HG03457 (cell line): ENCODE results near the gene ROBO2.

ENCODE experiments used
- ATAC-seq: cut with Tn5 transposase; IDR thresholded peaks from one replicate; pipeline ENCODE4 v1.9.1; 2021; ENCODE audit warnings: moderate number of reproducible peaks; ENCODE audit not compliant: unreplicated experiment

The ROBO2 gene

DNA sequence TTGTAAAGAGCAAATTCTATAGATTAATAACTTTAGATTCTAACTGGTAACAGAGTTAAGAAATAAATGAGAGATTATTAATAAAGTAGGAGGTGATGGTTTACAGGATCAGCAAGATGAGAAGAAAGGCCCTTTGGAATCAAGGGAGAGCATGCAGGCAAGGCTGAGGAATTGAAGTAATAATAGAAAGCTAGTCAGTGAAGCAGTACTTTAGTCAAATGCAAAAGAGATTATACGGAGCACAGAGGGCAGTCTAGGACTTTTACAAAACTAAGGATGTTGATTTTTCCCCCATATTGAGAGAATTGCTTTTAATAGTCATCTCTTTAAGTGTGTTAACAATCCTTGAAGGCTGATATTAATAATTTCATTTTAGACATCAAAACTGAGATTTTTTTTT is 146.4 kb downstream of the ROBO2 start:
- ATAC-seq, result no peak

- no peak for ATAC-seq
These were observed 146.8 kb downstream of the ROBO2 start for GRCh38 chr3:77186728-77187127.

GRCh38 chr3:77188210-77188609 is 148.3 kb downstream of the ROBO2 start:
- no peak for ATAC-seq

DNA sequence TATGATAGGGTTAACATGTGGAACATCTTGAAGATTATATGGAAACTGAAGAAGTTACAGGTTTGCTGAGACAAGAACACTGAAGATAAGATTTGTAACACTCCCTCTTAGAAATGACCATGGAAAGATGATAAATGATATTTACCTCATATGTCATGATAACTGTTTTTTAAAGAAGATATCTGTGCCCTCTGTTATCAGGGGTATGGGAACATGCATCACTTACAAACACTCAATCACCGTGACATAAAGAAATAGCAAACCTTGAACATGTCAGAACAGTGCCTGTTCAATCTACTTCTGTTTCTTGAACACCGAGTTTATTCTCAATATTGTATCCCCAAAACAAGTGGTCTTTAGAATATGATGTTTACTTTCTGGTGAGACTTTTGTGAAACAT is 149.4 kb downstream of the ROBO2 start:
- no peak for ATAC-seq

GRCh38 chr3:77189684-77190083 is 149.8 kb downstream of the ROBO2 start:
- ATAC-seq, result no peak

DNA sequence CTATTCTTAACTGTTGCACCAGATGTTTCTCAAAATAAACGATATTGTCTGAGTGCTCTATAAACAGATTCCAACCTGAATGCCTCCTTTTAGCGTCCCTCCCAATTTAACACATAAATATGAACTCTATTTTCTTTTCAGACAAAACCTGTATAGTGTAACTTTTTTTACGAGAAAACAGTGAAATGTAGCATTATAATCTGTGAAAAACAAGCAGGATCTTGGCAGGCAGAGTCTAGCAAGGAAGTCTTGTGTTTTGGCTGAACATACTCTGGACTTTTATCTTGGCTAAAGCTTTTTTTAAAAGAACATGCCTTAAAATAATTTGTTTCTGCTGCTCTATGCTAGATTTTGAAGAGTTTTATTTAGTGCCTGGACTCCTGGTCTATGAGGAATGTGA is 150.5 kb downstream of the ROBO2 start:
- ATAC-seq, result no peak

- ATAC-seq, result no peak
These were observed 151.1 kb downstream of the ROBO2 start for GRCh38 chr3:77191014-77191413.

- no peak for ATAC-seq
These were observed 151.7 kb downstream of the ROBO2 start for GRCh38 chr3:77191640-77192039.

- ATAC-seq, result no peak
These were observed 156.1 kb downstream of the ROBO2 start for GRCh38 chr3:77195766-77196545.

GRCh38 chr3:77197408-77197807 is 157.5 kb downstream of the ROBO2 start:
- ATAC-seq, result no peak

- no peak for ATAC-seq
These were observed 164.0 kb downstream of the ROBO2 start for GRCh38 chr3:77203851-77204250.

GRCh38 chr3:77204788-77205187 is 164.9 kb downstream of the ROBO2 start:
- ATAC-seq, result no peak

GRCh38 chr3:77207753-77208152 is 167.9 kb downstream of the ROBO2 start:
- no peak for ATAC-seq

DNA sequence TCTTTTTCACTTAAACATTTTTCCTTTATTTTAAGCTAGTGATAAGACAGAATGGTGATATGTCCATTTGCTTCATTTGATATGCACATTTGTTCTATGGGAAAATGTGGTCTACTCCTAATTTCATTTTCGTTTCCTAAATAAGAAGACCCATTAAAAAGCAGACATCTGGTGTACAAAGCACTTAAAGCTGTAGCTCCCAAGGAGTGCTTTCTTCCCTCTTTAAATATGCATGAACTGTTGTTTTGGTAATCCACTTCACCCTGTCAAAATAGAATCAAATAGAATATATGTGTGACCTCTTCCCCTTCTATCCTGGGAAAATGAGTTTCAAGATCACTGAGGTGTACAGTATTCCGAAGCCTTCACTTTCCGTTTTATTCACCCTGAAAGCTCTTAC is 182.8 kb downstream of the ROBO2 start:
- ATAC-seq, result no peak

DNA sequence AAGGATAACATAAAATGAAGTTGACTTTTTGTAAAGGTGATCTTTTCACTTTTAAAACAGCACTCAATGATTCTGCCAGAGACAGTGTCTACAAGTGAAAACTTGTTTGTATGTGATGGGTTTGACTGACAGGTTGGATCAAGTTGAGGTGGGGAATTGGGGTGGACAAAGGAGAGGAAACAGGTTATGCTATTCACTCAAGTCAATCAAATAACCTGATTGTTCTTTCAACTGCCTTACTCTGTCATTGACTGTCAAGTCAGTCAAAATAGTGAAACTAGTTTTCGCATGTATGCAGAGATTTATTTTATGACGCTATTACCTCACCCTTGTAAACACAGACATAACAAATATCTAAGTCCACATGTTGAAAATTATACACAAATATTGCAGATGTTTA is 187.7 kb downstream of the ROBO2 start:
- no peak for ATAC-seq

GRCh38 chr3:77232557-77232956 is 192.7 kb downstream of the ROBO2 start:
- ATAC-seq, result no peak

DNA sequence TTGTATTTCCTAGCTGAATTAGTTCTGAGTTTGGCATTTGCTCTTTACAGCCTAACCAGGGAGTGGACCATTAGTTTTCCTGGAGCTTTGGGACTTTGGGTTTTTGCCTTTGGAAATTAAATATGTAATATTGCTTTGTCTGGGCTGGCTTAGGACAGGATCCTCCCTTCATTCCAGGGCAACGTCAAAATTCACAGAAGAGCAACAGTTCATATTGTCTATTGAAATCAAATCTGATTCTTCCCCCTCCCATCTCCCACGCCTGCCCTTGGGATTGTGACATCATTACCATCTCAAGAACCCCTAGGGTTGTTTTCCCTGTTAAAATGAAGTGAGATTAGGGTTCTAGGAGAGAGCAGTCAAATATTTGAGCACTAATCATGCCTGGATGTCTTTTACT is 194.1 kb downstream of the ROBO2 start:
- ATAC-seq, result no peak

GRCh38 chr3:77236118-77236517 is 196.2 kb downstream of the ROBO2 start:
- ATAC-seq, result no peak

DNA sequence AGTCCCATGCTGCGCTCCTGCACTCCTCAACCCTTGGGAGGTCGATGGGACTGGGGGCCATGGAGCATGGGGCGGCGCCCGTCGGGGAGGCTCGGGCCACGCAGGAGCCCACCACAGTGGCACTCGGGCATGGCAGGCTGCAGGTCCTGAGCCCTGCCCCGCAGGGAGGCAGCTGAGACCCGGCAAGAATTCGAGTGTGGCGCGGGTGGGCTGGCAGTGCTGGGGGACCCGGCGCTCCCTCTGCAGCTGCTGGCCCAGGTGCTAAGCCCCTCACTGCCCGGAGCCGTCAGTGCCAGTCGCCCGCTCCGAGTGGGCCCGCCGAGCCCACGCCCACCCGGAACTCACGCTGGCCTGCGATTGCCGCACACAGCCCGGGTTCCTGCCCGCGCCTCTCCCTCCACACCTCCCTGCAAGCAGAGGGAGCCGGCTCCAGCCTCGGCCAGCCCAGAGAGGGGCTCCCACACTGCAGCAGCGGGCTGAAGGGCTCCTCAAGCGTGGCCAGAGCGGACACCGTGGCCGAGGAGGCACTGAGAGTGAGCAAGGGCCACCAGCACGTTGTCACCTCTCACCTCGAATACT is 200.3 kb downstream of the ROBO2 start:
- no peak for ATAC-seq

DNA sequence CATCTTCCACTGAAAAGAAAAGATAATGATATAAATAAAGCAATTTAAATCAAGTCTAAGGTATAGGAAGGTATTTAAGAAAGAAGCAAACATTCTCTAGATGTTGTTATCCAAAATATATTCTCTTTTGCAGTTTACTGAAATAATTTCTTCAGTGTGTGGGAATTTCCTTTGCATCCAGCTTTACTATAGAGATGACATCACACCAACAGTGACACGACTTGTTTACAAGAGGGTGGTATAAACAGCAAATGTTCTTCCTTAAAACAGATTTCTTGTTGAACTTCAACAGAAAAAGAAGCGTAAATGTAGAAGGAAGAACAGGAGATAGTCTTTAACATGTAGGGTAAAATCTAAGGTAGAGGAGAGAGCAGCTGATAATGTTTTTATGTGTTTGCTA is 202.5 kb downstream of the ROBO2 start:
- no peak for ATAC-seq

GRCh38 chr3:77244981-77245380 is 205.1 kb downstream of the ROBO2 start:
- ATAC-seq, result no peak

DNA sequence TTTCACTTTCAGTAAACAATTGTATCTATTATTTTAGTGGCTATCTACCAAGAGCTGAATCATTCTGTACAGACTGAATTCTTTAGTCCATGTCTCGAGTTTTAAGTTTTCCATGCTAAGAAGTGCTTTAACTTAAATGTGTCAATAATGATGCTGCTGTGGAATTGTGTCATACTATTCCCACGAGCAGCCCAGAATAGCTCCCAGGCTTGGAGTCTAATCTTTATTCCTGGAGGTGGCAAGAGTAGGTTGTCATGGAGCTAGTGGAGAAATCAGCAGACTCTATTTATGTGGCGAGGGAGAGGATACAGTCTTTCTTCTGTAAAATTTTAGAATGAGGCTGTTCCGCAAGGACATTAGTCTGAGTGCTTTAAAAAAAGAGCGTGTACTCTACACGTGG is 207.2 kb downstream of the ROBO2 start:
- ATAC-seq, result no peak

DNA sequence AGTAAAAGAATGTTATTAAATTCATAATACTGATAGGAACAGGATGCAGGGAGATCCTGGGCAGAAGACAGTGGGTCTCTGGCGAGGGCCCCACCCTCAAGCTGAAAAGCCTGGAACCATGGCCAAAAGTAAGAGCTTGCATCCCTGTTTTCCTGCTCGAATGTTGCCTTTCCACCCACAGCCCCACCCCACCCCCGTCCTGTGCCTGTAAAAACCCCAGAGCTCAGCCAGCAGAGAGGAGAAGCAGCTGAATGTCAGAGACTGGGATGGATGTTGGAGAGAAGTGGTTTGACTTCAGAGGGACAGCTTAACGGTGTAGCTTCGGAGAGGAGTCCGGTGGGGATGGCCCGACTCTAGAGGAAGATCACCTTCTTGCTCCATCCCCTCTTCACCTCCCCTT is 207.9 kb downstream of the ROBO2 start:
- ATAC-seq, result no peak
